ENCODE data around the gene POLDIP3.

The POLDIP3 gene

GRCh38 chr22:42651134-42651533 is 36.5 kb upstream of the POLDIP3 start:
- DNase-seq (ENCODE audit: low read depth) = no peak
- no peak for TF ChIP-seq CTCF (IDR thresholded peaks at IDR 0.05; ENCODE audit: control insufficient read depth, extremely low read depth, insufficient read depth)
- no peak overlapping the region for H3K4me3 ChIP-seq (ENCODE audit: low read depth, low read length)

- no peak for DNase-seq (ENCODE audit: low read depth)
- peak within 1 kb of the TSS; percentile 90 for H3K4me3 ChIP-seq (ENCODE audit: low read depth, low read length)
- TF ChIP-seq CTCF (IDR thresholded peaks at IDR 0.05; ENCODE audit: control insufficient read depth, extremely low read depth, insufficient read depth) = no peak
These were observed 34.8 kb upstream of the POLDIP3 start, which contains the start of gene CYB5R3 for GRCh38 chr22:42649246-42650099. Gene CYB5R3 (minus strand): TSS chr22:42649392. CDS start chr22:42649315, 77 bp downstream.

- DNase-seq (ENCODE audit: low read depth) = no peak
- no peak for TF ChIP-seq CTCF (IDR thresholded peaks at IDR 0.05; ENCODE audit: control insufficient read depth, extremely low read depth, insufficient read depth)
These were observed 33.9 kb upstream of the POLDIP3 start for GRCh38 chr22:42648368-42649245.

GRCh38 chr22:42648017-42648367 is 33.3 kb upstream of the POLDIP3 start:
- H3K4me3 ChIP-seq (ENCODE audit: low read depth, low read length) = peak overlapping the region; percentile 90
- DNase-seq (ENCODE audit: low read depth) = no peak
- no peak for TF ChIP-seq CTCF (IDR thresholded peaks at IDR 0.05; ENCODE audit: control insufficient read depth, extremely low read depth, insufficient read depth)

More at GRCh38 chr22:42648368-42649245, 33.9 kb upstream of the POLDIP3 start:
- peak overlapping the region; percentile 90 for H3K4me3 ChIP-seq (ENCODE audit: low read depth, low read length)

GRCh38 chr22:42646569-42647525 is 32.2 kb upstream of the POLDIP3 start:
- peak; percentile 15 for DNase-seq (ENCODE audit: low read depth)
- H3K4me3 ChIP-seq (ENCODE audit: low read depth, low read length) = peak overlapping the region; percentile 36
- TF ChIP-seq CTCF (IDR thresholded peaks at IDR 0.05; ENCODE audit: control insufficient read depth, extremely low read depth, insufficient read depth) = no peak

GRCh38 chr22:42645938-42646568 is 31.4 kb upstream of the POLDIP3 start:
- H3K4me3 ChIP-seq (ENCODE audit: low read depth, low read length) = peak overlapping the region; percentile 36
- DNase-seq (ENCODE audit: low read depth) = no peak
- TF ChIP-seq CTCF (IDR thresholded peaks at IDR 0.05; ENCODE audit: control insufficient read depth, extremely low read depth, insufficient read depth) = no peak
